HEK293 (cell line): Measurements from ENCODE around the gene EEF1AKMT2.

ENCODE experiments used
- CTCF ChIA-PET: fragments of 350-600 bp; formaldehyde crosslinking; extraction: SDS; loops from one replicate; lab custom pipeline; 2021; ENCODE audit warnings: antibody characterized with exemption; lab: Yijun Ruan, JAX
- POLR2A ChIA-PET: fragments of 300-600 bp; formaldehyde crosslinking; extraction: SDS; loops from one replicate; lab custom pipeline; 2020; ENCODE audit warnings: antibody characterized with exemption, inconsistent platforms; lab: Yijun Ruan, JAX
- H3K27ac ChIP-seq: fragments of 200-500 bp; sonication (Bioruptor generic); 2 replicates; pipeline ENCODE4 v1.5.1; 2014; ENCODE audit warnings: low read depth, low read length, control low read depth, inconsistent platforms; ENCODE audit errors: extremely low read depth
- H3K36me3 ChIP-seq, 2 experiments: fragments of 200-500 bp in 1 of 2; sonication (Bioruptor generic) in 1 of 2; 1 replicate in 1 of 2; 2 replicates in 1 of 2; pipeline ENCODE4 v1.5.1; 2014 to 2017; ENCODE audit warnings: inconsistent platforms in 2 of 2, low read length in 2 of 2; ENCODE audit not compliant: control insufficient read depth in 2 of 2, insufficient read depth in 1 of 2
- H3K4me1 ChIP-seq: fragments of 200-500 bp; sonication (Bioruptor generic); 2 replicates; pipeline ENCODE4 v1.5.1; 2014; ENCODE audit warnings: mild to moderate bottlenecking, low read length, inconsistent platforms; ENCODE audit not compliant: control insufficient read depth, insufficient read depth
- H3K4me3 ChIP-seq: 2 replicates; pipeline ENCODE4 v1.5.1; 2011; ENCODE audit warnings: low read depth, mild to moderate bottlenecking, control low read depth, low read length, moderate library complexity
- H3K9me3 ChIP-seq: fragments of 200-500 bp; sonication (Bioruptor generic); 2 replicates; pipeline ENCODE4 v1.5.1; 2014; ENCODE audit warnings: low read depth, low read length, inconsistent platforms; ENCODE audit not compliant: control insufficient read depth, insufficient read depth
- EGR2 ChIP-seq: fragments of 450-650 bp; formaldehyde crosslinking; IDR thresholded peaks from 2 replicates; pipeline ENCODE4 v1.5.1; 2016; ENCODE audit warnings: low read depth, missing biosample characterization, missing genetic modification characterization
- ELK4 ChIP-seq: IDR thresholded peaks from 2 replicates; pipeline ENCODE4 v1.6.1; 2011; ENCODE audit warnings: mild to moderate bottlenecking, low read depth, low read length, borderline replicate concordance
- HIC1 ChIP-seq: fragments of 450-650 bp; formaldehyde crosslinking; IDR thresholded peaks from 2 replicates; pipeline ENCODE4 v1.5.1; 2016; ENCODE audit warnings: missing biosample characterization, missing genetic modification characterization
- IKZF3 ChIP-seq: fragments of 450-650 bp; IDR thresholded peaks from 2 replicates; pipeline ENCODE4 v1.5.0; 2018; ENCODE audit warnings: missing biosample characterization, mild to moderate bottlenecking, missing genetic modification characterization, moderate library complexity
- INSM2 ChIP-seq: fragments of 450-650 bp; formaldehyde crosslinking; IDR thresholded peaks from 2 replicates; pipeline ENCODE4 v1.5.1; 2016; ENCODE audit warnings: missing biosample characterization, missing genetic modification characterization
- KLF1 ChIP-seq: fragments of 450-650 bp; formaldehyde crosslinking; IDR thresholded peaks from 2 replicates; pipeline ENCODE4 v1.5.1; 2016; ENCODE audit warnings: missing biosample characterization, missing genetic modification characterization
- KLF9 ChIP-seq: fragments of 450-650 bp; formaldehyde crosslinking; IDR thresholded peaks from 2 replicates; pipeline ENCODE4 v1.5.1; 2016; ENCODE audit warnings: missing biosample characterization, missing genetic modification characterization, low read depth
- TRIM28 ChIP-seq: IDR thresholded peaks from 2 replicates; pipeline ENCODE4 v1.6.1; 2011; ENCODE audit warnings: low read length, control low read depth, borderline replicate concordance
- YY1 ChIP-seq: fragments of 450-650 bp; formaldehyde crosslinking; IDR thresholded peaks from 2 replicates; pipeline ENCODE4 v1.5.1; 2018; ENCODE audit warnings: missing biosample characterization, missing genetic modification characterization
- ZFHX2 ChIP-seq: fragments of 450-650 bp; formaldehyde crosslinking; conservative IDR thresholded peaks from 2 replicates; pipeline ENCODE4 v1.5.1; 2016; ENCODE audit warnings: missing biosample characterization, missing genetic modification characterization
- ZIC2 ChIP-seq: fragments of 450-650 bp; formaldehyde crosslinking; IDR thresholded peaks from 2 replicates; pipeline ENCODE4 v1.5.1; 2016; ENCODE audit warnings: missing biosample characterization, missing genetic modification characterization
- ZNF114 ChIP-seq: fragments of 450-650 bp; formaldehyde crosslinking; IDR thresholded peaks from 2 replicates; pipeline ENCODE4 v1.5.0; 2017; ENCODE audit warnings: missing biosample characterization, missing genetic modification characterization
- ZNF132 ChIP-seq: fragments of 450-650 bp; formaldehyde crosslinking; IDR thresholded peaks from 2 replicates; pipeline ENCODE4 v1.5.1; 2017; ENCODE audit warnings: missing biosample characterization, missing genetic modification characterization, borderline replicate concordance
- ZNF138 ChIP-seq: fragments of 450-650 bp; formaldehyde crosslinking; IDR thresholded peaks from 2 replicates; pipeline ENCODE4 v1.5.1; 2016; ENCODE audit warnings: missing biosample characterization, missing genetic modification characterization, borderline replicate concordance
- ZNF155 ChIP-seq: fragments of 450-650 bp; formaldehyde crosslinking; IDR thresholded peaks from 2 replicates; pipeline ENCODE4 v1.5.1; 2016; ENCODE audit warnings: missing biosample characterization, missing genetic modification characterization
- ZNF18 ChIP-seq: fragments of 450-650 bp; formaldehyde crosslinking; IDR thresholded peaks from 2 replicates; pipeline ENCODE4 v1.5.1; 2016; ENCODE audit warnings: missing biosample characterization, missing genetic modification characterization
- ZNF302 ChIP-seq: fragments of 450-650 bp; formaldehyde crosslinking; IDR thresholded peaks from 2 replicates; pipeline ENCODE4 v1.5.1; 2016; ENCODE audit warnings: missing biosample characterization, missing genetic modification characterization, low read depth
- ZNF341 ChIP-seq: fragments of 450-650 bp; formaldehyde crosslinking; IDR thresholded peaks from 2 replicates; pipeline ENCODE4; 2016; ENCODE audit warnings: low read depth, missing biosample characterization, missing genetic modification characterization
- ZNF423 ChIP-seq: fragments of 450-650 bp; formaldehyde crosslinking; IDR thresholded peaks from 2 replicates; pipeline ENCODE4 v1.5.1; 2016; ENCODE audit warnings: missing biosample characterization, missing genetic modification characterization
- ZNF560 ChIP-seq: fragments of 450-650 bp; formaldehyde crosslinking; IDR thresholded peaks from 2 replicates; pipeline ENCODE4 v1.5.1; 2017; ENCODE audit warnings: missing biosample characterization, missing genetic modification characterization, borderline replicate concordance
- ZNF571 ChIP-seq: fragments of 450-650 bp; formaldehyde crosslinking; IDR thresholded peaks from 2 replicates; pipeline ENCODE4 v1.5.0; 2017; ENCODE audit warnings: missing biosample characterization, missing genetic modification characterization
- ZNF621 ChIP-seq: fragments of 450-650 bp; formaldehyde crosslinking; IDR thresholded peaks from 2 replicates; pipeline ENCODE4 v1.5.1; 2017; ENCODE audit warnings: missing biosample characterization, missing genetic modification characterization
- ZNF624 ChIP-seq: fragments of 450-650 bp; formaldehyde crosslinking; IDR thresholded peaks from 2 replicates; pipeline ENCODE4 v1.5.1; 2017; ENCODE audit warnings: missing biosample characterization, missing genetic modification characterization
- ZNF658 ChIP-seq: fragments of 450-650 bp; formaldehyde crosslinking; IDR thresholded peaks from 2 replicates; pipeline ENCODE4; 2016; ENCODE audit warnings: missing biosample characterization, missing genetic modification characterization
- ZNF701 ChIP-seq: fragments of 450-650 bp; formaldehyde crosslinking; IDR thresholded peaks from 2 replicates; pipeline ENCODE4 v1.5.1; 2016; ENCODE audit warnings: missing biosample characterization, missing genetic modification characterization
- ZNF76 ChIP-seq: fragments of 450-650 bp; formaldehyde crosslinking; IDR thresholded peaks from 2 replicates; pipeline ENCODE4; 2016; ENCODE audit warnings: low read depth, missing biosample characterization, missing genetic modification characterization, borderline replicate concordance
- ZNF785 ChIP-seq: fragments of 450-650 bp; formaldehyde crosslinking; IDR thresholded peaks from 2 replicates; pipeline ENCODE4 v1.5.1; 2016; ENCODE audit warnings: missing biosample characterization, missing genetic modification characterization
- ZNF792 ChIP-seq: fragments of 450-650 bp; formaldehyde crosslinking; IDR thresholded peaks from 2 replicates; pipeline ENCODE4 v1.5.1; 2016; ENCODE audit warnings: missing biosample characterization, missing genetic modification characterization
- ZNF837 ChIP-seq: fragments of 450-650 bp; formaldehyde crosslinking; IDR thresholded peaks from 2 replicates; pipeline ENCODE4 v1.5.1; 2016; ENCODE audit warnings: missing biosample characterization, missing genetic modification characterization

The EEF1AKMT2 gene

GRCh38 chr10:124737221-124737620, 54.5 kb downstream of the EEF1AKMT2 start:
- ChIA-PET CTCF (interaction anchor here (0.6 to 1.0 kb wide), 2 partner anchors 11 to 203 kb away, joined by 3 to 4 read pairs; no protein-coding TSS in a partner anchor), POLR2A (no interaction called here)
- H3K9me3 ChIP-seq, result no peaks in the 10 kb centered on the region
- TF ChIP-seq HIC1 (tag by site-specific recombination) (no peak), ZNF138 (tag by site-specific recombination) (no peak), ZNF132 (tag by site-specific recombination) (no peak), TRIM28 (no peak), ZNF658 (no peak), ZNF785 (tag by site-specific recombination) (no peak), ZNF571 (tag by site-specific recombination) (no peak), YY1 (tag by site-specific recombination) (no peak), ZNF114 (tag by site-specific recombination) (no peak), ZNF792 (tag by site-specific recombination) (no peak), ZNF155 (tag by site-specific recombination) (no peak), ZNF701 (tag by site-specific recombination) (no peak), ZNF621 (no peak), ZNF302 (tag by site-specific recombination) (no peak), ZNF837 (tag by site-specific recombination) (no peak), ELK4 (no peak), ZNF76 (tag by site-specific recombination) (no peak), ZNF624 (tag by site-specific recombination) (no peak), INSM2 (tag by site-specific recombination) (no peak), ZNF560 (tag by site-specific recombination) (no peak)
- no peak overlapping the region for H3K4me3 ChIP-seq
- H3K4me1 ChIP-seq, result peaks cover 23% of the 10 kb centered on the region; the same call in 1 of the 2 replicates
- no peak overlapping the region for H3K27ac ChIP-seq
- H3K36me3 ChIP-seq, result peaks cover 0 to 26% of the 10 kb centered on the region in 2 experiments; a peak in 1 of 3 replicates

GRCh38 chr10:124736491-124737136, 55.1 kb downstream of the EEF1AKMT2 start:
- Histone ChIP-seq H3K4me1 (peaks cover 20% of the 10 kb centered on the region; the same call in 1 of the 2 replicates), H3K4me3 (no peak overlapping the region)
- CTCF ChIA-PET, result interaction anchor here (0.5 to 1.0 kb wide), 4 partner anchors 28 to 202 kb away, joined by 3 to 4 read pairs (median 3); no protein-coding TSS in a partner anchor
- peak; percentile 98 for TF ChIP-seq ZIC2 (tag by site-specific recombination)
- peak; percentile 61; the same call in 1 of the 2 replicates for TF ChIP-seq EGR2
- TF ChIP-seq KLF9 (tag by site-specific recombination), result no peak
- TF ChIP-seq ZNF18 (tag by site-specific recombination), result no peak
- no peak for TF ChIP-seq IKZF3 (tag by site-specific recombination)
- TF ChIP-seq ZNF132 (tag by site-specific recombination), result no peak
- 0 out of 2 replicates have a peak, but pooled peaks have one; percentile 13 for TF ChIP-seq ZNF341
- 0 out of 2 replicates have a peak, but pooled peaks have one; percentile 20 for TF ChIP-seq KLF1 (tag by site-specific recombination)
- TF ChIP-seq ZNF423 (tag by site-specific recombination), result peak; percentile 66; the same call in 1 of the 2 replicates
- no peak for TF ChIP-seq ZNF785 (tag by site-specific recombination)
- peak; percentile 56; the same call in 1 of the 2 replicates for TF ChIP-seq ZFHX2
- TF ChIP-seq, all 188 proteins: peak for 6
- POLR2A ChIA-PET, result no interaction called here
- Histone ChIP-seq H3K9me3 (no peaks in the 10 kb centered on the region), H3K36me3 (peaks cover 0 to 31% of the 10 kb centered on the region in 2 experiments; a peak in 1 of 3 replicates), H3K27ac (no peak overlapping the region)
